HG02938 (cell line): ENCODE results near the gene HOXD8.

Source experiments
- ATAC-seq: cut with Tn5 transposase; IDR thresholded peaks from one replicate; pipeline ENCODE4 v1.9.1; 2021; ENCODE audit warnings: mild to moderate bottlenecking, moderate library complexity; ENCODE audit not compliant: unreplicated experiment

The HOXD8 gene

GRCh38 chr2:176102309-176102866, 27.1 kb upstream of the HOXD8 start:
- ATAC-seq, result no peak

DNA sequence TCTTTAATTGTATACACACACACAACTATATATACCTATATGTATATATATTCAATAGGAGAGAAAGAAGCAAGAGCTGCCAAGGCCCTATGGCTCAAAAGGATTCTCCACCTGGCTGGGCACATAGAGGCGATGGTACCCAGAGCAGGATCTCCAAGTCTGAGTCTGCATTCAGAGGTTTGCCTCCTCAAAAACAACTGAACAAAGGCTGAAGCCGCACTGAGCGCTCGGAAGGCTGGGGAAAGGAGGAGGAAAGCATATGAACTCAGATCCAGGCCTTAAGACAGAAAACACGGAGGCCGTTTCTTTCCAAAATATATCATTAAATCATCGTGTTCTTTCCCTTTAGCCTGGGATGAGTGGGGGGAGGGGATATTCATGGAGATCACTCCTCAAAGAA, 26.3 kb upstream of the HOXD8 start:
- no peak for ATAC-seq

DNA sequence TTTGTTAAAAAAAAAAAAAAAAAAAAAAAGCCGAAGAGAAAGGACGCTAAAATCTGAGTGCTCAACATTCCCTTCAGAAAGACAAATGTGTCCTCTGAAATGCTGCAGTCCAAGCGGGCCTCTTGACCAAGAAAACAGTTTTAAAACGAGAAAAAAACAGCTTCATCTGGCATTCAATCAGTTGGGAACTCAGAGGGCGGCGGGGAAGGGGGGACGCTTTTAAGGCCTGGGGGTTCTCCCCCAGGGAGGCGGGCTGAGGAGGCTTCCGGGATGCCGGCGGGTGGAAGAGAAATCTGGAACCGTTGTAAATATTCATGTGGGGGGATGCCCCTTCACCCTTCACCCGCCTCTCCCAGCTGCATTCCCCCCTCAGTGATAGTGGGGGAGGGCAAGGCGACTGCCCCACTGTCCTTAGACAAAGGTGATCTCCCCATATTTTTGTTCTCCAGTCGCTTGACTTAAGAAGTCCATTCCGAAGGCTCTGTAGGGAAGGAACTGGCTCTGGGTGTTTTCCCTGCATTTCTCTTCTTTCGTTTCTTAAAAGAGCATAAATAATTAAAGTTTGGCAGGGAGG, 25.7 kb upstream of the HOXD8 start:
- no peak for ATAC-seq

GRCh38 chr2:176104316-176105077, 25.0 kb upstream of the HOXD8 start:
- ATAC-seq, result no peak

DNA sequence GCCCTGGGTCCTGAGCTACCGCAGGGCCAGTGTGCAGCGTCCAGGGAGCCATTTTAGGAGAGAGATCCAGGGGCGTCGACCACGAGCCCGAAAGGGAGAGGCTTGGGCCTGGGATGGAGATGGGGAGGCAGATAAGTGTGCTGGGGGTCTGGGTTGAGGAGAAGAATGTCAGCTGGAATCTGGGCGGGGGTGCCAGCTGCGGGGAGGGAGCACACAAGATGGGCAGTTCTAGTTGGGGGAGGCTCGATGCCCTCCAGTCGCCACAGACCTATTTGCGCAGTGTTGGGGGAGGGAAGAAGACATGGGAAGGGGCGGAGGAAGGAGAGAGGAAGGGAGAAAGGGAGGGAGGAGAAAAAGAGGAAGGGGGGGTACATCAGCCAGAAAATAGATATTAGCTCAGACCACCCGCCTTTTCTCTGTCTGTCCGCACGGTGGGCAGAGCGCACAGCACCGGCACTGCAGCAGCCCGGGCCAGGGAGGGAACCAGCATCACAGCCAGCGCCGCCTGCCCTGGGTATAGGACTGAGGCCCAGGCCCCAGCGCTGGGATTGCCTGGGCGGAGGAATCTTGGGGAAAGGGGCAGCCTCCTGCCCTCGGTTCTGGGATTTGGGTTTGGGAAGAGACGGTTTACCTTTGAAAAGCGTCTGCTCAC, 24.3 kb upstream of the HOXD8 start:
- no peak for ATAC-seq

DNA sequence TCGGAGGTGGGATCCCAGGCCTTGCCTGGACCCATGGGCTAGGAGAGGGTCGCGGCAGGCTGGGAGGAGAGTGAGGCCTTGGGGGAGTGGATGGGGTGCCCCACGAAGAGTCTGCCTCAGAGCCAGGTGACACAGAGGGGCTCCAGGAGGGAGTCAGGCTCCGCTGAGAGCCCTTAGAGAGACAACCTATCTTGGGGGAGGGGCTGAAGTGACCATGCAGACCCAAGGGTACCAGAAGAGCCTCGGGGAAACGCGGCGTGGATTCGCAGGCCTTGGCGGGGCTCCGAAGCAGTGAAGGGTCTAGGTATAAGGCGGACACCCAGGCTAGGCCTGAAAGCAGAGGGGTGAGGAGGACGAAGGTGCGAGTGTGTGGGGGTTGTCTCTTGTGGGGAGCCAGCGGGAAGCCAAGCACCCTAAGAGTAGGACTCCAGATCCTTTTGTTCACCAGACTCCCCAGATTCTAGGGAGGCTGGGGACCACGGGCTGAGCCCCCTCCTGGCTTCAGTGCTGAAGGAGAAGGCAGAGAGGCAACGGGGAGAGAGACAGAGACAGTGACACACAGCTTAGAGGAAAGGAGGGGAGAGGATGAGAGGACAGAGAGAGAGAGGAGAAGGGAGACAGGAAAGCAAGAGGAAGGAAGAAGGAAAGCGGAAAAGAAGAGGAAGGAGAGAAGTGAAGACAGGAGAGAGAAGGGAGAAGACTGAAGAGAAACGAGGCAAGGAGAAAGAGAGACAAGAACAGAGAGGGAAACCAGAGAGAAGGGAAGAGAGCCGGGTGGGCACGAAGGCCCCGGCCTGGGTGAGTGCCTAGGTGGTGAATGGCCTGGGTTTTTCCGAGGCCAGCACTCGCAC, 23.6 kb upstream of the HOXD8 start:
- no peak for ATAC-seq

- no peak for ATAC-seq
Measured at GRCh38 chr2:176106581-176107539, 22.6 kb upstream of the HOXD8 start, which contains the start of gene HOXD11. TSS of gene HOXD11 (plus strand) at chr2:176107280. CDS start at chr2:176107356, 76 bp downstream.

DNA sequence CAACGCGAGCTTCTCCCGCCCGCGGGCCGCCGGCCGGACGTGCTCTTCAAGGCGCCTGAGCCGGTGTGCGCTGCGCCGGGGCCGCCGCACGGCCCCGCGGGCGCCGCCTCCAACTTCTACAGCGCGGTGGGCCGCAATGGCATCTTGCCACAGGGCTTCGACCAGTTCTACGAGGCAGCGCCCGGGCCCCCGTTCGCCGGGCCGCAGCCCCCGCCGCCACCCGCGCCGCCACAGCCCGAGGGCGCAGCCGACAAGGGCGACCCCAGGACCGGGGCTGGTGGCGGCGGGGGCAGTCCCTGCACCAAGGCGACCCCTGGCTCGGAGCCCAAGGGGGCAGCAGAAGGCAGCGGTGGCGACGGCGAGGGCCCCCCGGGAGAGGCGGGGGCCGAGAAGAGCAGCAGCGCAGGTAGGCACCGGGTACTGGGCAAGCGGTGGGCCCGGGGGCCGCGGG, 21.7 kb upstream of the HOXD8 start:
- ATAC-seq, result no peak

DNA sequence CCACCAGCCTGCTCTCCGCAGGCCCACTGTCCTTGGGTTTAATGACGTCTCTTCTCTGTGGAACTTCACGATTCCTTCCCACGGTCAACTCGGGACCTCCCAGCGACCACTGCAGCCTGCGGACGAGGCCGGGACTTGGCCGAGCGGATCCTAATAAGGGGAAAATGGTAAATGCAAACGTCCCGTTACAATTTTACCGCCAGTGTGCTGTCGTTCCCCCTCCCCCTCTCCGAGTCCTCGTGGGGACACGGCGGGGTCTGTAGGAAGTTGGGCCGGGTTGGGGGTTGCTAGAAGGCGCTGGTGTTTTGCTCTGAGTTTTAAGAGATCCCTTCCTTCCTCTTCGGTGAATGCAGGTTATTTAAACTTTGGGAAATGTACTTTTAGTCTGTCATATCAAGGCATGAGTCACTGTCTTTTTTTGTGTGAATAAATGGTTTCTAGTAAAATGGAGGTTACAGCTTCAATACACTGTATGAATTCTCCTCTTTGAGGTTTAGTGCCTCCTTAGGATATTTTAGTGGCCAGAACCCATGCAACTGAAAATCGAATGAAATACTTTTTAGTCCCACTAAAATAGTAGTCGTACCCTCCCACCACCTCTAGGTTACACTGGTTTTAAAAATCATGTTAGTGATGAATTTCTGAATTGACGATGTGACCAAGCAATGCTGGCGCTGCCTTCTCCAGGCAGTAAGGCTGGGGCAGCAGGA, 20.2 kb upstream of the HOXD8 start:
- ATAC-seq, result no peak

- ATAC-seq, result no peak
Measured at GRCh38 chr2:176109946-176110345, 19.6 kb upstream of the HOXD8 start.

DNA sequence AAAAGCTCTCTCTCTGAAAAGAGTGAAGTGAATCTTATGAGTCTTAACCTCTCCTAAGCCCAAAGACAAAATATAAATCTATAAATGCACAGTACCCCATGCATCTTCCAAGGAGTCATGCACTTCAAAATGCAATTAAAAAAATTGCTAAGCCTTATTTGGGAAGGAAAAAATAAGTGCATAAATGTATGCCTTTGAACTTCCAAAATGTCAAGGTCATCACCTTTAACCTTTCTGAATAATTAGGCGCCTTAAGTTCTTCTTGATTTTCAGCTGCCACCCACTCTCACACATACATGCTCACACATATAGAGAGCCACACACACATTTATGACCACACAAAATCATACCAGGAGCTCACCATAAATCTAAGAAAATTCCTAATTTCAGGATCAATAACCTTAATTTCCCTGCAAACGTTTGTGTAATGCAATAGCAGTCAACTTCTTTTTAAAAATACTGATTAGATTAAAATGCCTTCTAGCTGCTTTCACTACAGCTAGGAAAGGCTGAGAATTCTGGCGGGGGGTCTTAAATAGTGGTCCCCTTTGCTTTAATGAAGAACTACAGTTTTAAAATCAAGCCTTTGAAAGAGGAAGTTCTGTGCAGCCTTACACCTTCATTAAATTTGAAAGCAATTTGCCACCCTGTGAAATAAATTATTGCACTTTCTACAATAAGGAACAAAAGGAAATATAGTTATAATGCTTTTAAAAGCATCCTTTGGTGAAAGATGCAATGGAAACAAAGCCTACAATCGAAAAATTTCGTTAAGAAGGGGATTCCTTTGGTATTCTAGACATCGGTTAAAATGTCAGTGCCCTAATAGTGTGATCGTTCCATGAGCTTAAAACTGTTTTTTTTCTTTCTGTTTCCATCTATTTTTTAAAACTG, 18.8 kb upstream of the HOXD8 start:
- ATAC-seq, result no peak

- no peak for ATAC-seq
Measured at GRCh38 chr2:176111309-176111663, 18.2 kb upstream of the HOXD8 start.

DNA sequence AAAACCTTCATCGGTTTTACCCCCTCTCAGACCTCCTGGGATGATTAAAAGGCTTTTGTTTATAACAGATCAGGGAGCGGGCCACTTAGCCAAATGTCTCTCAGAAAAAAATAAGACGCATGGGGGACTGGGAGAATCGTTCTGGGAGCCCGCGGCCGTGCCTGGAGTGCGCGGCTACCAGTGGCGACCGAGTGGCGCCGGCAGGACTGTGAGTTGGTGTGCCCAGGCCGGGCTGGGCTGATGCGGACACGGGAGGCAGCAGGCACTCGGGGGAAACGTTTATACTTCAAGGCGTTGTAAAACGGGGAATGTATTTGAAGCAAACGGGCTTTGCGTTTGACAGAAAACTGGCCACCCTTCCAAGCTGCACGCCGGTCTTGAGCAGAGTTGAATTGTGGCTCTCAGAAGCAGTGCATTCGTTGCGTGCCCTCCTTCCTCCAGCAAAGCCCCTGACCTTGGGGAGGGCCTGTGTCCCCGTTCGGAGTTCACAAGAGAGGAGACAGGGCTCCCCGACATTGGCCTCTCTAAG, 17.6 kb upstream of the HOXD8 start:
- no peak for ATAC-seq

GRCh38 chr2:176112375-176113302, 16.9 kb upstream of the HOXD8 start:
- ATAC-seq, result no peak

- no peak for ATAC-seq
Measured at GRCh38 chr2:176114120-176114929, 15.2 kb upstream of the HOXD8 start.
